K562 (cell line): Measurements from ENCODE around the gene PREB. TPM values are rescaled to one million over a fixed set of nuclear protein-coding genes. Genes with fewer than 3 reads are reported as not detected.
A peak's percentile ranks its signal among the peaks of the same experiment; 100 is the strongest.

ENCODE experiments used
- ATAC-seq: fragments of 200-7000 bp; cut with Tn5 transposase; 3 replicates; pipeline ENCODE4 v1.9.1; 2020; ENCODE audit warnings: moderate library complexity
- BruUV-seq: library from RNA; stranded (reverse); fragments of 400-500 nt; replicated peaks from 2 replicates; lab custom pipeline; 2021; lab: Mats Ljungman, UMichigan
- CTCF ChIA-PET: fragments of 300-600 bp; formaldehyde crosslinking; extraction: SDS; loops from one replicate; lab custom pipeline; 2021; ENCODE audit warnings: low intra/inter-chr PET ratio; lab: Yijun Ruan, JAX
- POLR2A ChIA-PET: fragments of 300-600, 350-650 bp; sonication (Branson Sonifier 250); formaldehyde crosslinking; extraction: SDS; loops from one replicate; lab custom pipeline; 2021; ENCODE audit warnings: antibody characterized with exemption, inconsistent platforms; lab: Yijun Ruan, JAX
- DNase-seq, 4 experiments: peaks; one replicate each; pipeline versions ENCODE4 v3.0.0 to v3.0.0-alpha.2; 2011 to 2018; ENCODE audit warnings: low spot score in 3 of 4, mixed read lengths in 3 of 4; ENCODE audit errors: extremely low read depth in 1 of 4
- FAIRE-seq: peaks from 2 replicates; lab custom pipeline; 2011; peaks lifted over from hg19 to GRCh38; lab: Jason Lieb, UNC
- H2AFZ ChIP-seq: 2 replicates; pipeline ENCODE4 v1.6.0; 2011; ENCODE audit warnings: low read depth, low read length, control low read depth, inconsistent platforms
- H3K27ac ChIP-seq: fragments of 200-600 bp; 3 replicates; pipeline ENCODE4 v1.8.0; 2011; ENCODE audit warnings: low read depth, mild to moderate bottlenecking, control low read depth, inconsistent platforms, low read length, moderate library complexity, mixed read lengths; ENCODE audit errors: extremely low read depth
- H3K27me3 ChIP-seq, 2 experiments: fragments of 300-600 bp in 1 of 2; 2 replicates in 1 of 2; 3 replicates in 1 of 2; pipeline versions ENCODE4 v1.6.0 to v1.8.0; 2011; ENCODE audit warnings: inconsistent platforms in 2 of 2, low read length in 2 of 2, mild to moderate bottlenecking in 1 of 2, mixed read lengths in 1 of 2, moderate library complexity in 1 of 2; ENCODE audit not compliant: control insufficient read depth in 2 of 2, insufficient read depth in 2 of 2
- H3K36me3 ChIP-seq: fragments of 300-600 bp; 3 replicates; pipeline ENCODE4 v1.8.0; 2011; ENCODE audit warnings: mild to moderate bottlenecking, low read length, inconsistent platforms; ENCODE audit not compliant: control insufficient read depth, insufficient read depth
- H3K4me1 ChIP-seq, 2 experiments: fragments of 200-600 bp in 1 of 2; replicated peaks in 1 of 2; 2 replicates in 1 of 2; 3 replicates in 1 of 2; pipeline versions ENCODE4 v1.5.1 to v1.8.0; 2011; ENCODE audit warnings: inconsistent platforms in 2 of 2, low read length in 2 of 2, mild to moderate bottlenecking in 1 of 2, mixed read lengths in 1 of 2, moderate library complexity in 1 of 2; ENCODE audit not compliant: control insufficient read depth in 2 of 2, insufficient read depth in 2 of 2
- H3K4me2 ChIP-seq: 2 replicates; pipeline ENCODE4 v1.6.1; 2011; ENCODE audit warnings: low read length, control low read depth, inconsistent platforms, mixed read lengths; ENCODE audit not compliant: insufficient read depth
- H3K4me3 ChIP-seq: fragments of 200-600 bp; sonication (generic), shearing (Covaris generic); 2 replicates; pipeline ENCODE4 v1.5.1; 2016; ENCODE audit warnings: control low read depth, inconsistent platforms
- H3K79me2 ChIP-seq: fragments of 200-600 bp; 3 replicates; pipeline ENCODE4 v1.8.0; 2011; ENCODE audit warnings: low read length, inconsistent platforms; ENCODE audit not compliant: control insufficient read depth, insufficient read depth
- H3K9ac ChIP-seq, 2 experiments: 2 replicates each; pipeline versions ENCODE4 v1.6.0 to v1.6.1; 2011; ENCODE audit warnings: low read depth in 2 of 2, low read length in 2 of 2, control low read depth in 1 of 2, inconsistent platforms in 1 of 2, mild to moderate bottlenecking in 1 of 2, mixed read lengths in 1 of 2; ENCODE audit not compliant: insufficient read depth in 1 of 2
- H3K9me1 ChIP-seq: one replicate; pipeline ENCODE4 v1.6.0; 2011; ENCODE audit warnings: inconsistent platforms, mild to moderate bottlenecking, low read length, moderate library complexity; ENCODE audit not compliant: control insufficient read depth, insufficient read depth
- H3K9me3 ChIP-seq: replicated peaks from 2 replicates; pipeline ENCODE4 v1.5.1; 2011; ENCODE audit warnings: low read depth, low read length, inconsistent platforms; ENCODE audit not compliant: control insufficient read depth, insufficient read depth
- H4K20me1 ChIP-seq: replicated peaks from 2 replicates; pipeline ENCODE4 v1.6.1; 2011; ENCODE audit warnings: low read length, inconsistent platforms, mixed read lengths; ENCODE audit not compliant: control insufficient read depth, insufficient read depth
- POLR2B ChIP-seq: fragments of 450-650 bp; IDR thresholded peaks from 2 replicates; pipeline ENCODE4 v1.6.1; 2018; ENCODE audit warnings: low read depth; ENCODE audit not compliant: partially characterized antibody
- WGBS: fragments of 100-300 bp; shearing (Covaris generic); methylation state at CpG from one replicate; pipeline ENCODE4 v1.1.6; 2016; ENCODE audit warnings: low coverage, mixed read lengths; ENCODE audit not compliant: insufficient coverage; ENCODE audit errors: missing lambda C conversion rate; 5-methylcytosine and 5-hydroxymethylcytosine counted together
- in situ Hi-C: fragments of 300-500 bp; cut with MboI; formaldehyde crosslinking; loops from 4 replicates; pipeline ENCODE4 v1.15.0; 2018; ENCODE audit warnings: inconsistent platforms, mixed read lengths
- intact Hi-C: fragments of 100-400 bp; cut with micrococcal nuclease; formaldehyde crosslinking; loops from 2 replicates; pipeline ENCODE4 v1.14.2; 2022
- polyA plus RNA-seq, 8 experiments: library from polyadenylated mRNA; depleted of rRNA in 4 of 8; stranded (reverse) in 5 of 8; unstranded in 3 of 8; fragments of >200 nt; fragmentation: Nextera tagmentation in 2 of 8; fragmentation: Illumina TruSeq in 1 of 8; extraction: Ambion mirVana in 2 of 8; extraction: Trizol in 1 of 8; gene quantifications; 2 replicates each; pipeline versions ENCODE4 v1.2.1 to v1.2.3, GENCODE V29; 2011 to 2014; ENCODE audit warnings: inconsistent platforms in 1 of 8, missing spikeins in 1 of 8
- total RNA-seq, 7 experiments: library from RNA; depleted of rRNA in 6 of 7; stranded (reverse); fragments of >200 nt in 6 of 7; fragmentation: Illumina TruSeq in 2 of 7; extraction: Trizol in 2 of 7; gene quantifications; 2 replicates each; pipeline versions ENCODE4 v1.2.1 to v1.2.3, GENCODE V29; 2011 to 2021; ENCODE audit warnings: low replicate concordance in 1 of 7
- TF ChIP-seq, protein P1 (sequence below), 2 experiments: IDR thresholded peaks in 1 of 2; conservative IDR thresholded peaks in 1 of 2; 2 replicates each; pipeline ENCODE4 v1.6.1; 2016; ENCODE audit warnings: low read depth in 2 of 2, mild to moderate bottlenecking in 1 of 2, missing compliant biosample characterization in 1 of 2, missing genetic modification characterization in 1 of 2, moderate library complexity in 1 of 2

Gene PREB
- total and polyA plus RNA-seq, 9 of the 15 experiments (the other 6 are each of a cell fraction or from before 2014, with no cell fraction given) = 35.1 to 84.2 (median 67.2) TPM

DNA sequence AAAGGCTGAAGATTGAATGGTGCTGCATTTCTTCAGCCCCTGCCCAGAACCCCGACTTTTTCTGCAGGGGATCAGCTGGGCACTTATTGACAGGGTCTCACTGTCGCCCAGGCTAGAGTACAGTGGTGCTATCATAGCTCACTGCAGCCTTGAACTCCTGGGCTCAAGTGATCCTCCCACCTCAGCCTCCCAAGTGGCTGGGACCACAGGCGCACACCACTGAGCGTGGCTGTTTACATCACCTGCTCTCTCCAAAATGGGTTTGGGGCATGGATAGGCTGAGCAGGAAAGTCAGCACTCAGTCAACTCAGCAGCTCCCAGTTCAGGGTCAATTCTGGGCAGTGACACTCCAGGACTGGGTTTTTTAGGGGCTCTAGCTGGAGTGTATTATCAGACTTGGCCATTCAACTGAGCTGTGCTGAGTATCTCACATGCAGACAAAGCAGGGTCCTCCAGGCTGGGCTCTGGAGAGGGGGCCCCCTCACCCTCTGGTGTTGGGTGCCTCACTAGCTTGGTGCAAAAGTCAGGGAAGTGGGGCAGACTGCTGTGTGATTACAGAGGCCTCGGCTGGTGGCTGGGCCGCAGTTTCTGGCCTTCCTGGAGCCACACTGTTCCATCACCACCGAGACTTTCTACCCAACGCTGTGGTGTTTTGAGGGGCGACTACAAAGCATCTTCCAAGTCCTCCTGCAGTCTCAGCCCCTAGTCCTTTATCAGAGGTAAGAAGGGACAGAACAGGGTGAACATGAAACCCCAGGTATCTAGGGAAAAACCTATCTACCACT, 6.4 kb downstream of the PREB start:
- BruUV-seq = no TSS peak
- FAIRE-seq (no peak), DNase-seq (no peak), ATAC-seq (no peak)
- H2AFZ ChIP-seq = no peak overlapping the region
- in situ Hi-C loops = no loop called here
- peaks cover 12 to 23% of the 10 kb centered on the region in 2 experiments; a peak in 4 of 5 replicates for H3K4me1 ChIP-seq
- H3K4me2 ChIP-seq = no peak overlapping the region
- no peak overlapping the region for H3K9ac ChIP-seq
- CTCF ChIA-PET = no interaction called here
- H4K20me1 ChIP-seq = no peaks in the 10 kb centered on the region; the same call in 1 of the 2 replicates
- intact Hi-C loops = no loop called here
- H3K9me3 ChIP-seq = no peaks in the 10 kb centered on the region
- H3K79me2 ChIP-seq = peaks cover 6% of the 10 kb centered on the region
- TF ChIP-seq, protein P1, sequence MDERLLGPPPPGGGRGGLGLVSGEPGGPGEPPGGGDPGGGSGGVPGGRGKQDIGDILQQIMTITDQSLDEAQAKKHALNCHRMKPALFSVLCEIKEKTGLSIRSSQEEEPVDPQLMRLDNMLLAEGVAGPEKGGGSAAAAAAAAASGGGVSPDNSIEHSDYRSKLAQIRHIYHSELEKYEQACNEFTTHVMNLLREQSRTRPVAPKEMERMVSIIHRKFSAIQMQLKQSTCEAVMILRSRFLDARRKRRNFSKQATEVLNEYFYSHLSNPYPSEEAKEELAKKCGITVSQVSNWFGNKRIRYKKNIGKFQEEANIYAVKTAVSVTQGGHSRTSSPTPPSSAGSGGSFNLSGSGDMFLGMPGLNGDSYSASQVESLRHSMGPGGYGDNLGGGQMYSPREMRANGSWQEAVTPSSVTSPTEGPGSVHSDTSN (CRISPR knock-in tag; IDR thresholded peaks at IDR 0.05; ENCODE audit: low read depth) = no peak
- TF ChIP-seq, protein P1 (tag; conservative IDR thresholded peaks at IDR 0.05; ENCODE audit: low read depth) = no peak
- peak; percentile 26 for TF ChIP-seq POLR2B
- 71% methylated on average over 9 of the region's 9 CpGs for WGBS
- peaks cover 0 to 3% of the 10 kb centered on the region in 2 experiments; a peak in 3 of 5 replicates for H3K27me3 ChIP-seq
- H3K9me1 ChIP-seq = peaks cover 2% of the 10 kb centered on the region
- POLR2A ChIA-PET = interaction anchor here (0.5 to 1.2 kb wide), 4 partner anchors 11 to 178 kb away, joined by 3 read pairs; no protein-coding TSS in a partner anchor
- peaks cover 38% of the 10 kb centered on the region; the same call in 2 of the 3 replicates for H3K36me3 ChIP-seq
- no peak overlapping the region for H3K4me3 ChIP-seq
- no peak overlapping the region for H3K27ac ChIP-seq
